NCI-H69 (cell line): ENCODE results near the gene IL17RC.
"Not testable (repeated sequence)": the region's sequence is repeated elsewhere in the genome, so short reads cannot be mapped to it uniquely, and the experiment has no call there.

ENCODE experiments used
- DNase-seq: peaks from one replicate; lab custom pipeline; 2025; lab: John Stamatoyannopoulos, UW

Gene IL17RC

GRCh38 chr3:9893739-9894138 lies 23.2 kb upstream of the IL17RC start:
- DNase-seq = no peak

- DNase-seq = not testable (repeated sequence)
These were observed 21.2 kb upstream of the IL17RC start for GRCh38 chr3:9895715-9896114.

GRCh38 chr3:9896755-9897407 lies 20.0 kb upstream of the IL17RC start:
- not testable (repeated sequence) for DNase-seq

- peak; percentile 52 for DNase-seq
These were observed 19.2 kb upstream of the IL17RC start for GRCh38 chr3:9897408-9898372.

- DNase-seq = no peak
These were observed 18.2 kb upstream of the IL17RC start for GRCh38 chr3:9898467-9899241.

GRCh38 chr3:9899289-9899791 lies 17.6 kb upstream of the IL17RC start:
- no peak for DNase-seq

- not testable (repeated sequence) for DNase-seq
These were observed 15.9 kb upstream of the IL17RC start for GRCh38 chr3:9900965-9901415.

GRCh38 chr3:9901967-9902366 lies 14.9 kb upstream of the IL17RC start:
- no peak for DNase-seq

- DNase-seq = peak; percentile 55
These were observed 14.3 kb upstream of the IL17RC start, which contains the start of gene IL17RE for GRCh38 chr3:9902372-9903237. IL17RE (plus strand) TSS chr3:9902848; CDS start chr3:9902933, 85 bp downstream.

GRCh38 chr3:9903238-9903624 lies 13.7 kb upstream of the IL17RC start:
- peak; percentile 15 for DNase-seq

GRCh38 chr3:9903904-9904303 lies 13.0 kb upstream of the IL17RC start:
- peak; percentile 7 for DNase-seq

- DNase-seq = no peak
These were observed 10.4 kb upstream of the IL17RC start for GRCh38 chr3:9906480-9906879.

GRCh38 chr3:9908286-9908685 lies 8.6 kb upstream of the IL17RC start:
- no peak for DNase-seq

- DNase-seq = no peak
These were observed 7.5 kb upstream of the IL17RC start for GRCh38 chr3:9909221-9910013.

GRCh38 chr3:9911863-9912262 lies 5.0 kb upstream of the IL17RC start:
- DNase-seq = no peak

- DNase-seq = no peak
These were observed 4.5 kb upstream of the IL17RC start for GRCh38 chr3:9912294-9912935.

- DNase-seq = peak; percentile 65
These were observed 3.3 kb upstream of the IL17RC start for GRCh38 chr3:9913601-9914000.

GRCh38 chr3:9914011-9914410 lies 2.9 kb upstream of the IL17RC start:
- DNase-seq = peak; percentile 26

GRCh38 chr3:9914559-9915253 lies 2.2 kb upstream of the IL17RC start:
- peak; percentile 74 for DNase-seq
